ENCODE data around the gene LDLRAD1.
"Not testable (repeated sequence)": the region's sequence is repeated elsewhere in the genome, so short reads cannot be mapped to it uniquely, and the experiment has no call there.

The LDLRAD1 gene, protein sequence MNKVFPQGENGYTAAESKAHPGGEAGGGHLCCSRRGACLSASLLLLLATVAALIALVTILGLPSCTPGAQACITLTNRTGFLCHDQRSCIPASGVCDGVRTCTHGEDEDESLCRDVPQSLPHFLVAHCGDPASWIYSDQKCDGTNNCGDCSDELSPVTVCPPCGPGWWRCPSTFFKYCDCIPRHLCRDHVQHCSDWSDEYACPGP

DNA sequence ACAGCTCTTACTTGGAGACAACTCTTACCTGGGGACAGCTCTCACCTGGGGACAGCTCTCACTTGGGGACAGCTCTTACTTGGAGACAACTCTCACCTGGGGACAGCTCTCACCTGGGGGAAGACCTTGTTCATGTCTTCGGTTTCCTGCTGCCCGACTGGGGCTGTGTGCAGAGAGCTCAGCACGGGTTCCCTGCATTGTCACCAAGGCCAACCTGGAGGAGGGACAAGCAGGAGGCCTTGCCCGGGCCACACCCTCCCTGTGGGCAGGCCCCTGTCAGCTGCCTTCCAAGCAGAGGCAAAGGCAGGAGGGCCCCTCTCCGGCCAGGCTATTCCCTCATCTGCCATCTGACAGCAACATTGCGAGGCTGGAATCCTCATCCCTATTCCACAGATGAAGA, at the start of gene LDLRAD1:
LDLRAD1 (minus strand) TSS at position 208 of the 400 bp plus-strand sequence; CDS start at position 134, 74 bp downstream.
- DNase-seq (ENCODE audit: low read depth): no peak

- DNase-seq (ENCODE audit: low read depth): no peak
These were observed 46.3 kb upstream of the LDLRAD1 start for GRCh38 chr1:54064299-54064698.

DNA sequence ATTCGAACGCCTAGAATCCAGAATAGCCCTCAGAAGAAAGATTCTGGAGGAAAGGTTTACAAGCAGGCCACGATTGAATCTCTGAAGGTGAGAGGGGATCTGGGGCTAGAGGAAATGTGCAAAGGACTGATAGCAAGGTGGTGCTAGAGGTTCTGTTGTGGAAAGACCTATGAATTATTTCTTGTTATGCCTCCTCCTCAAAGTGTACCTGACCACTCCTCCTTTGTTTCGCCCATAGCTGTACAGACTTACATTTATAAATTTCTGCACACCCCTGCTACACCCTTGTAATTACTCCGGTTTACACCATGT, 36.4 kb upstream of the LDLRAD1 start:
- DNase-seq (ENCODE audit: low read depth): no peak

- no peak for DNase-seq (ENCODE audit: low read depth)
These were observed 35.9 kb upstream of the LDLRAD1 start for GRCh38 chr1:54053745-54054437.

DNA sequence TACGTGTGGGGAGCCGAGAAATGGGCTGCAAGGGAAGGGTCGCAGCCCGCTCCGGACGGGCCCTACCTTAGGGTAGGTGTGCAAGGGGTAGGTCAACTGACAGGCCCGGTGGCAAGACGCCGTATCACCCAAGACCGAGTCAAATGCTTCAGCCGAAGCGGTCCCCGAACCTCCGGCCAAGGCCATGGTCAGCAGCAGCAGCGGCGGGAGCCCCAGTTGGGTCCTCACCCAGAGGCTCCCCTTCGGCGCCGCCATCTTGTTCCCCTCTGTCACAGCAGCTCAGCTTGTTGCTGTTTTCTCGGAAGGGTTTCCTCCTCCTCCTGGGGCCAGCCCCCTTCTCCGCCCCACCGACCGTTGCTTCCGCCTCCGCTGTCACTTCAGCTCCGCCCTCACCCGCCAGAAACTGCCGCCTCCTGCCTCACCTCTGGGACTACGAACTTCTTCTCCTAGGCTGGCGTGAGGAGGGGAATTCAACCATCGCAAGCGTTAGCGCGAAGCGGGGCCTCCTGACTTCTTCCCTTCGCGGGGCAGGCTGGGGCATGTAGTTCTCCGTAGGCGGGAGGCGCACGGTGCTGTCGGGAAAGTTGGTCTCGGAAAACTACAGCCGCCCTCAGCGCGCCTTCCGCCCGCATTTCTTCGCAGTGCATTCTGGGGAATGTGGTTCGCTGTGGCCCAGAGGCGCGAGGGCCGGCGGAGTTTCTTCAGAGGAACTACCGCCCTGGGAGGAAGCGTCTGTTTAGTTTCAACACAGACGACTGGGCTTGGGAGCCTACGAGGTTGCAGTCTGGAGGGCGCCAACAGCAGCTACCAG, 35.2 kb upstream of the LDLRAD1 start, which contains the start of the genes TCEANC2 and TMEM59:
TCEANC2 (plus strand) TSS at position 675 of the 811 bp plus-strand sequence. CDS start 815 bp downstream, outside the sequence.
TMEM59 (minus strand) TSS at position 271 of the 811 bp plus-strand sequence; CDS start at position 255, 16 bp downstream.
- DNase-seq (ENCODE audit: low read depth): peak; percentile 99

DNA sequence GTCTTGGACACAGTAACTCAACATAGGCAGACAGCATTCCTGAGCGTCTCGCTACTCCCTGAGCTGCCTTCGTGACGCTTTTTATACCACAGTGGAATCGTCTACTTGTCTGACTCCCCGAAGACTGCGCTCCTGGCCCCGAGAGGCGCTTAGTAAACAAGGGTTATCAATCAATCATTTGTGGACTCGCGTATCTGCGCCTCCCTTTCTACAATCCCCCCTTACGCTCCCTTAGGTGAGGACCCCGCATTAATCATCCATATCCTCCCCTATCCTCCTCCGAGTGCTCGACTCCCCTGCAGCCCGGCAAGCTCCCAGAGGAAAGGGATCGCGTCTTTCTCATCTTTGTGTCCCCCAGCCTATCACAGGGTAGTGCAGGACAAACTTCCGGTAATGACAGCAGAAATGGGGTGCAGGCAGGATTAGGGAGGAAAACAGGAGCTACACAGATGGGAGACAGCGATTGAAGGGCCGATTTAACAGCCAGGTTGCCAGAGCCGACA, 34.5 kb upstream of the LDLRAD1 start:
- no peak for DNase-seq (ENCODE audit: low read depth)

- DNase-seq (ENCODE audit: low read depth): no peak
These were observed 34.0 kb upstream of the LDLRAD1 start for GRCh38 chr1:54051933-54052430.

DNA sequence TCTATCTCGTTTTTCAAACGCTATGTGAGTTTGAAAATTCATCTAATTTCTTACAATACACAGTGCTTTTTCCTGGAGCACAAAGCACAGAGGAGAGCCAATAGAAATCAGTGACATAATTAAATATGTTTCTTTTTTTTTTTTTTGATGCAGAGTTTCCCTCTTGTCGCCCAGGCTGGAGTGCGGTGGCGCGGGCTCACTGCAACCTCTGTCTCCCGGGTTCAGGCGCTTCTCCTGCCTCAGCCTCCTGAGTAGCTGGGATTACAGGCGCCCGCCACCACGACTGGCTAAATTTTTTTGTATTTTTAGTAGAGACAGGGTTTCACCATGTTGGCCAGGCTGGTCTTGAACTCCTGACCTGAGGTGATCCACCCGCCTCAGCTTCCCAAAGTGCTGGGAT, 32.4 kb upstream of the LDLRAD1 start:
- DNase-seq (ENCODE audit: low read depth): not testable (repeated sequence)

GRCh38 chr1:54047384-54048305, 29.7 kb upstream of the LDLRAD1 start:
- DNase-seq (ENCODE audit: low read depth): no peak

- no peak for DNase-seq (ENCODE audit: low read depth)
These were observed 28.8 kb upstream of the LDLRAD1 start for GRCh38 chr1:54046671-54047383.

DNA sequence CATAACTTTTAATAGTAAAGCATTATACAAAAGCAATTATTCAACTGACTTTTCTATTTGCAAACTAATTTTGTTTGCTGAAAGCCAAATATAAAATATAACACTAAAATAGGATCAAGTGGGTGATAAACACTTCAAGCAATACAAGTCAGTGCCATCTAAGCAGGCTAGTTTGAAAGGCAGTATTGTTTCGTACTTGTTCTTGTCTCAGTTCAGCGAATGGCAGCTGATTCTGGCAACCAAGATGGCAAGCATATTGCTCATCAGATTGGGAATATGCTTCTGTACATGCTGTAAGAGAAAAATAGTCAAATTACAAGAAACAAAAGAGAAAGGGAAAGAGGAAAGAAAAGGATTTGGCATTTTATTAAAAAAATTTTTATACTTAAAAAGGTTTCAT, 27.5 kb upstream of the LDLRAD1 start:
- DNase-seq (ENCODE audit: low read depth): no peak

DNA sequence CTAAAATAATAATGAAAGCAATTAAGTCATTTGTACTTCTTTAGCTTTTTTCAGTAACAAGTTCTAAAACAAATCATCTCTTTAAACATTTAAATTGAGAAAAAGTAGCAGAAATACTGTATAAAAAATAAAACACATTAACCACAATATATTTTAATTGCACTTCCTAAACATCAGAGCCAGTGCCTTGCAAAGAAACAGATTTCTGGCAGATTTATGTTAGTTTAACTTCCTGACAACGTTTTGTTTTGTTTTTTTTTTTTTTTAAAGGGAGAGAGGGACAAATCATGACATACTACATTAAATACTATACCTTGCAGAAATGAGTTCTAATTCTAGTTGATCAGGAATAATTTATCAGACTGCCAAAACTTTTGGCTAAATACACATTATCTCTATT, 23.8 kb upstream of the LDLRAD1 start:
- no peak for DNase-seq (ENCODE audit: low read depth)

- no peak for DNase-seq (ENCODE audit: low read depth)
These were observed 19.5 kb upstream of the LDLRAD1 start for GRCh38 chr1:54037476-54037875.

GRCh38 chr1:54028306-54029251, 10.6 kb upstream of the LDLRAD1 start:
- DNase-seq (ENCODE audit: low read depth): no peak

- no peak for DNase-seq (ENCODE audit: low read depth)
These were observed 9.9 kb upstream of the LDLRAD1 start for GRCh38 chr1:54027848-54028247.

DNA sequence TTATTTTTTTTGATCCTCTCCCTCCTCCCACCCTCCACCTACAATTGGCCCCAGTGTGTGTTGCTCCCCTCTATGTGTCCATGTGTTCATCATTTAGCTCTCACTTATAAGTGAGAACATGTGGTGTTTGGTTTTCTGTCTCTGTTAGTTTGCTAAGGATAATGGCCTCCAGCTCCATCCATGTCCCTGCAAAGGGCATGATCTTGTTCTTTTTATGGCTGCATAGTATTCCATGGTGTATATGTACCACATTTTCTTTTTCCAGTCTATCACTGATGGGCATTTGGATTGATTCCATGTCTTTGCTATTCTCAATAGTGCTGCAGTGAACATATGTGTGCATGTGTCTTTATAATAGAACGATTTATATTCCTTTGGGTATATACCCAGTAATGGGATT, 6.8 kb upstream of the LDLRAD1 start:
- not testable (repeated sequence) for DNase-seq (ENCODE audit: low read depth)

- no peak for DNase-seq (ENCODE audit: low read depth)
These were observed 6.4 kb upstream of the LDLRAD1 start for GRCh38 chr1:54024358-54024757.

- DNase-seq (ENCODE audit: low read depth): not testable (repeated sequence)
These were observed 1.7 kb upstream of the LDLRAD1 start for GRCh38 chr1:54019562-54020176.

DNA sequence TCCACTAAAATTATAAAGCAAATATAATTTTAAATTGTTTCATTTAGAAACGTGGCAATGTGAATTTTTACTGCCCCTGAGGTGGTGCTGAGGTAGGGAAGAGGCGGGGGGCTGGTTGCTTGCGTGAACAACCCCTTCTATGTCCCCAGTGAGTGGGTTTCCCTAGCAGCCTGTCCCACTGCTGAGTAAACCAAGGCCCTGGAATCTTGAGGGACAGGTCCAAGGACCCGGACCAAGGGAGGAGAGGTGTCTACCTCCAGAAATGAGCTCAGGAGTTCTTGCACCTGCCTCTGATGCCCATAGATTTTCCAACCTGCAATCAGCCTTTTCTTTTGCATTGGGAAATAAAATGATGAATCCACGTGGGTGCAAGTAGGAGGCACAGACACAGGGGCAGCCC, 649 bp upstream of the LDLRAD1 start:
- DNase-seq (ENCODE audit: low read depth): no peak
